ENCODE measurements around the gene TIMM22.
"Not testable (repeated sequence)": the region's sequence is repeated elsewhere in the genome, so short reads cannot be mapped to it uniquely, and the experiment has no call there.

The TIMM22 gene

DNA sequence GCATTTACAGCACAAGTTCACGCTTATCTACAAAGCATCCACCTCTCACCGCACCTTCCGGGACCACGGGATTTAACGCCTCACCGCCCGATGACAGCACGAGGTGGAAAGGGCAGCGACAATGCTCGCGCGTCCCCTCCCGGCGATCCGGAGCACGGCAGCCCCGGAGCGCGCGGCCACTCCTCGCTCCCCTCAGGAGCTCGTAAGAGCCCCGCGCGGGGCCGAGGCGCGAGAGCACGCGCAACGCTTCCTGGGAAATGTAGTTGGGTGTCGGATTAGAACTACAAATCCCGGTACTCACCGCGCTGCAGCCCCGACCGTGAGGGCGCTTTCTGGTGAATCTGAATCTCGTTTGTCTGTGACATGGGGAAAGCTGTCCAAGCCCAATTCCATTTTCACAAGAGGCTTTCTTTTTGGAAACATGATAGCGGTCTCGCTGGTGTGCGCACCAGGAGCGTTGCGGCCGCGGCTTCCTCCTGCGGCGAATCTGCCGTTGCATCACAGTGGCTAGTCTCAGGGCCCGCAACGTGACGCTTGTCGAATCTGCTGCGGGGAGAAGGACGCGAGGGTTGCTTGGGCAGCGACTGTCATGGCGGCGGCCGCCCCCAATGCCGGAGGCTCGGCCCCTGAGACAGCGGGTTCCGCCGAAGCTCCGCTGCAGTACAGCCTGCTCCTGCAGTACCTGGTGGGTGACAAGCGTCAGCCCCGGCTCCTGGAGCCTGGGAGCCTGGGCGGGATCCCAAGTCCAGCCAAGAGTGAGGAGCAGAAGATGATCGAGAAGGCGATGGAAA lies at the start of gene TIMM22:
TSS of gene TIMM22 (plus strand) at position 576 of the 791 bp plus-strand sequence. CDS start at position 590, 14 bp downstream.
- peak; percentile 93 for DNase-seq

DNA sequence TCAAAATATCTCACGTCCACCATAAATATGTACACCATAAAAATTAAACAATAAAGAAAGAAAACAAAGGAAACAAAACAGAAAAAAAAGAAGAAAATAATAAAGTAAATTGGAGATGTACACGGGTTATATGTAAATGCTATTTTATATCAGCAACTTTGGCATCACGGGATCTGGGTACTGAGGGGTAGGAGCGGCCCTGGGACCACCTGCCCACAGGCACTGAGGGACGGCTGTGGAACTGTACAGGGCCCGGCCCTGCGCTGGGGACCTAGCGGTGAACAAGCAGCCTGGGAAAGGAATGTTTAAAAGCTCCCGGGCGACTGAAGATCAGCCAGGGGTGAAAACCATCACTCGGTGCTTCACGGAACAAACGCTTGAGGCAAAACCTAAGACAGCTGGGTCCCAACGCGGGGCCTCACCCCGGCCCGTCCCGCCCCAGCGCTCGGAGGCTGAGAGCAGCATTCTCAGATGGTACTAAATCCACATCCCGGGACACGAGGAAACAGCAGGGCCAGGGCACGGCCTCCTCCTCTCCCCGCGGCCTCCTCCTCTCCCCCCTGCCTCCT lies 48.6 kb upstream of the TIMM22 start:
- DNase-seq = no peak

DNA sequence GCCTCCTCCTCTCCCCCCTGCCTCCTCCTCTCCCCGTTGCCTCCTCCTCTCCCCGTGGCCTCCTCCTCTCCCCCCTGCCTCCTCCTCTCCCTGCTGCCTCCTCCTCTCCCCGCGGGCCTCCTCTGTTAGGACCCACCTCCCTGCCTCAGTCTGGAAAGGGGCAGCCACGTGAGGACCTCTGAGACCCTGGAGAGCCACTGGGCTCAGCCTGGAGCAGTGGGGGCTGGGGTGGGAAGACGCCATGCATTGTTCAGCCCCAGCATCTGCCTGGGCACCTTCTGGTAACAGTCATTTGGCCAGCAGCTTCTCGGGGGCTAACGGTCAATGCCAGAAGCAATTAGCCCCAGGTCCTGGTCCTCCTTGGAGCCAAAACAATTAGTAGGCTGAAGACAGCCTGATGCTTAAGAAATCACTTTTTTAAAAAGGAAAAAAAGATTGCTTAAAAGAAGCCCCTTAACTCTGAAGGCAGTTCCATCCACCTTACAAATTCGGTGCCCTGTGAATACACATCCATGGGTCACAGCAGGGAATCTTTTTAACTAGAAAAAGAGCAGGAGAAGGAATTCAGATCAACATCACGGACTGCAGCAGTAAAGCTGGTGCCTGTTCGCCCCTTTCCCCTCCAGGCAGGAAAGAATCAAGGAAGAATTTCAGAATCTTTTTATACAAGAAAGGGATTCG lies 47.2 kb upstream of the TIMM22 start:
- DNase-seq = no peak

DNA sequence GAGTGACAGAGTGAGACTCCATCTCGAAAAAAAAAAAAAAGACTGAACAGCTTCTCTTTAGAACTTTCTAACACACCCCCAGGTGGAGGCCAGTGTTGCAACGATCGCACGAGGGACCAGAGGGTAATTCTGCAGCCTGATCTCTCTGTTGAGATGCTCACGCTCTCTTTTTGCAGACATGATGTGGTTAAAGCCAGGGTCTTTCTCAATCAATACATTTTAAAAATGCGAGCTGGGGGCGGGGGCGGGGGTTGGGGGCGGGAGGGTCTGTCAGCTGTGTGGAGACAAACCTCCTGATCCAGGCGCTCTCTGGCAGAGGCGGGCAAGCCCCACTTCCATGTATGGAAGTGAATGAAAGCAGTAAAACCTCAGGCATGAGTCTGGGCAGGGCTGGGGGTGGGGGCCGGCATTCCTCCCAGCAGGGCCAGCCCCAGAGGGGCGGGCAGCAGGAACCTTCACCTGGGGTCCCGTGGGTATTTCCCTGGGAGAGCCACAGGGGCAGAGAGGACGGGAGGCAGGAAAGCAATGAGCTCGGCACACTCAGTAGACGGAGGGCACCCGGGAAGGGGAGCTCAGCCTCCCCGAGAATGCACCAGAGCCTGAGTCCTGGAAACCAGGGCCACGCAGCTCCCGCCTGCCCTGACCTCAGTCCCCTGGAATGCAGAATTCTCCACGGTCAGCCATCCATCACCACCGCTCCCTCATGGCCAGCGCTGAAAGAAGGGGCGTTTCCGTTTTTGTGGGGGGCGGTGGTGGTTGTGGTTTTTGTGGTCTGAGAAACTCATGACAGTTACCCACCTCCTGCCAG lies 45.4 kb upstream of the TIMM22 start:
- no peak for DNase-seq

DNA sequence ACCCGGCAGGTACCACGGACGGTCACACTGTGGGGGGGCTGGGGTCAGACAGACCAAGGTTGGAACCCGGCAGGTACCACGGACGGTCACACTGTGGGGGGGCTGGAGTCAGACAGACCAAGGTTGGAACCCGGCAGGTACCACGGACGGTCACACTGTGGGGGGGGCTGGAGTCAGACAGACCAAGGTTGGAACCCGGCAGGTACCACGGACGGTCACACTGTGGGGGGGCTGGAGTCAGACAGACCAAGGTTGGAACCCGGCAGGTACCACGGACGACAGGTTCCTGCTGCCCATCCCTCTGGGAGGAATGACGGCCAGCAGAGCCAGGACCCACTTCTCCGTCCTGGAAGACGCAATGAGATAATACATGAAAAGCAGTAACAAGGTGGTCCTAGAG lies 44.3 kb upstream of the TIMM22 start:
- not testable (repeated sequence) for DNase-seq

DNA sequence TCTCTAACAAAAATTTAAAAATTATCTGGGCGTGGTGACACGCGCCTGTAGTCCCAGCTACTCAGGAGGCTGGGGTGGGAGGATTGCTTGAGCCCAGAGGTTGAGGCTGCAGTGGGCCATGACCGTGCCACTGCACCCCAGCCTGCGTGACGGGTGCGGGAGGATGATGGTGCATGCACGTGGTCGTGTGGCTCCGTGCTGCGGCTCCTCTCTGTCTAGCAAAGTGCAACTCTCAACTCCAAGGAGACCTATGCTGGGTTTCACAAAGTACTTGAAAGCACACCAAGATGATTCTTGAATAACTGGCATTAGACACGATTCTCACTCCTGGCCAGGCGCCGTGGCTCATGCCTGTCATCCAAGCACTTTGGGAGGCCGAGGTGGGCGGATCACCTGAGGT lies 43.2 kb upstream of the TIMM22 start:
- DNase-seq = no peak

DNA sequence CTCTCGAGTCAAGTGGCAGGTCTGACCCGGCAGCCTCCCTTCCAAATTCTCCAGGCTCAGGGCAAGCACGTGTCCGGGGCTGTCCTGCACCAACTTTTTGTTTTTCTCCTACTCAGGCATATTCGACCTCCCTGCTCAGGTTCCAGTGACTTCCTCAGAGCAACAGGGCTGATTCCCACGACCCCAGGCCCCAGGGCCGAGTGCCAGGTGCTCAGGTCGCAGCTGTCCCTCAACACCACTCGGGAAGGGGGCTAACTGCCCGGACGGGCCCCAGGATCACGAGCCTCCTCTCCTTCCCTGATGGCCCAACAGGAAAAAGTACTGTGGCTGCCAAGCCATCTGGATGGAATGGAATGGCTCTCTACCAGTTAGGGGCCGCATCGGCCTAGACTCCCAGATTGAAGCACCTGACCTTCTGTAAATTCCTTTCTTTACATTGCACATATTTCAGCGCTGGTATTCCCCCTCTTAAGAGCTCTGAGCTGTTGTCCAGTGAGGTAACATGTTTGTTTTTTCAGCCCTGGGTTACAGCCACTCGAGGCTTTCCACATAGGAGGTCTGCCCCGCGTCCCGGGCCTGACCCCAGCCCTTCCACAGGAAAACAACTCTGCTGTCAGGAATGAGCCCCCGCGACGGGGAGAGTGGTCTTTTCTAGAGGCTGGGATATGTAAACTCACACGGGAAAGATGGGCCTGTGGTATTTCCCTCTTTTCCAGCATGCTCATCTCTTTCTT lies 42.3 kb upstream of the TIMM22 start:
- DNase-seq = no peak

DNA sequence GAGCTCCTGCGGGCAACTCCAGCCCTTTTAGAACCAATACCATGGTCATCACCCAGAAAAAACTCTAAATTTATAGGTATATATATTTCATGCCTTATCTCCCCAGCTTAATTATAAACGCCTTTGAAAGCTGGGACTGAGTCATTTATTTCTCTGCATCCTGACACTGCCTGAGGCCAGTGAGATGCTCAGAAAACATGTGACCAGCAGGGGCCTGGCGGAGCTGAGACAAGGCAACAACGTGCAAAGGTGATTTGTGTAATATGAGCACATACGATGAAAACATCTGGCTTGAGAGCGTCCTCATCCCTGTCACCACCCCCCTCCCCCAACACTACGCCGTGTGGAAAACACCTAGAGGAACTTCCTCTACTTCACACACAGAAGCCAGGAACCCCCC lies 40.0 kb upstream of the TIMM22 start:
- DNase-seq = no peak

DNA sequence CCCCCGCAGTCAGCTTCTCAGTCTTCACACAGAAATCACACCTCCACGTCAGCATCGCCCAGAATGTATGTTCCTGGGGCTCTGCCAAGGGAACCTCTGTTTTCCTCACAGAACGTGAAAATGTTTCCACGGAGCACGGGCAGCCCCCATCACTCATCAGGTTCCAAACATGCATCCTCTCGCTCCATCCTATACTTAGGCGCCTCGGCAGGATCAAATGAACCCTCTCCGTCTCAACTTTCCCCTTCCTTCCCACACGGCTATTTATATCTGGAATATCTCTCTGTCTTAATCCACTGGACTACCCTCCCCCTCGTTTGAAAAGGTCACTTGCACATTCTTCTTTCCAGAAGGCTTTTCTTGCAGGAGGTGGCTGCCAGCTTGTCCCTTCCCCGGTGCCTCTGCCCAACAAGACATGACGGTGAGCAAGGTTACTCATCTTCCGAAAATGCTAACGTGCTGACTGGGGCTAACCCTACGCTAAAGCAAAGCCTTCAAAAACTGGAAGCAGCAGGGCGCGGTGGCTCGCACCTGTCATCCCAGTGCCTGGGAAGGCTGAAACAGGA lies 39.0 kb upstream of the TIMM22 start:
- DNase-seq = no peak

DNA sequence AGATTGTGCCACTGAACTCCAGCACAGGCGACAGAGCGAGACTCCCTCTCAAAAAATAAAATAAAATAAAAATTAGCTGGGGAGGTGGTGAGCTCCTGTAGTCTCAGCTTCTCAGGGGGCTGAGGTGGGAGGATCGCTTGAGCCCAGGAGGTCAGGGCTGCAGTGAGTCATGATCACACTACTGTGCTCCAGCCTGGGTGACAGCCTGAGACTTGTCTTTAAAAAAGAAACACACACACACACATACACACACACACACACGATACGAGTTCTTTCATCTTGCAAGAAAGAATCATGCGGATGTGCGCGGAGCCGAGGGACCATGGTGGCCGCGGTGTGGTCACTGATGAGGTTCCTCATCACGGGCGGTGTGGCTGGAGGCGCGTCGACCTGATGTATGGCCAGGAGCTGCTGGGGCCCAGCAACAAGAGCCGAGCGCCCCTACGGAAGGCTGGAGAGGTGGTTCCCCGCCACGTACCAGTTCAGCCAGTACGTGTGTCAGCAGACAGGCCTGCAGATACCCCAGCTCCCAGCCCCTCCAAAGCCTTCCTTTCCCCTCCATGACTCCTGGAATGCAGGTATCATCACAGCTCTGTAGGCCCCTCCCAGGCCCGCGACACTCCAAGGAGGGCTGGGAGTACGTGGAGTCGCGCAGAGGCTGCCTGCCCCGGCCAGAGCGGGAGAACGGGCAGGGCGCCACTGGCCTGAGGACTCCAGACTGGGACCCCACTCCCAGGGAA lies 38.0 kb upstream of the TIMM22 start:
- DNase-seq = no peak

DNA sequence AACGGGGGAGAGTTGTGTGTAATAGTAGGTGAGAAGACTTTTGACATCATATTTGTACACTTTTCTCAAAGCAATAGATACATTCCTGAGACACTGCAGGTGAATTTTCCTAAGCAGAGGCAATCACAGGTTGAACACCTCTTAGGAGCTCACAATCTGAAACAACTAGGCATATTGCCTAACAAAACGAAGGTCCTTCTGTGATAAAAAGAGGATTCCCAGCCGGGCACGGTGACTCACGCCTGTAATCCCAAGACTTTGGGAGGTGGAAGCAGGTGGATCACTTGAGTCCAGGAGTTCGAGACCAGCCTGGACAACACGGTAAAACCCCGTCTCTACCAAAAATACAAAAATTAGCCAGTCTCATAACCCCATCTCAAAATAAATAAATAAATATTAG lies 34.8 kb upstream of the TIMM22 start:
- no peak for DNase-seq

DNA sequence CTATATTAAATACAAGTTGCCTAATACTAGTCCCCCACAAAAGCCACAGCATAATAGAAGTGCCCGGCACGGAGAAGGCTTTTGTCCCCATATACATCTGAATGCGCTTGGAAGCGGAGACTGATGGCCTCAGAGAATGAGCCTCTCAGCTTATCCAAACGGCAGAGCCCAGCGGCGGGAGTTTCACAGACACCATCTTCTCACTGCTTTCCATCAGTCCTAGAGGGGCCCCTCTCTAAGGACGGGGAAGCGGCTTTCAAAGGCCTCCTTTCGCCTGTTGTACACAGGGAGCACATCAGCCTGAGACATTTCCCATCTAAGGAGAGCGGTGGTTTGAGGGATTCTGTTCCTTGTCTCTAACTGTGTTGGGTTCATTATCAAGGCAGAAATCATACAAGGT lies 34.3 kb upstream of the TIMM22 start:
- DNase-seq = no peak

DNA sequence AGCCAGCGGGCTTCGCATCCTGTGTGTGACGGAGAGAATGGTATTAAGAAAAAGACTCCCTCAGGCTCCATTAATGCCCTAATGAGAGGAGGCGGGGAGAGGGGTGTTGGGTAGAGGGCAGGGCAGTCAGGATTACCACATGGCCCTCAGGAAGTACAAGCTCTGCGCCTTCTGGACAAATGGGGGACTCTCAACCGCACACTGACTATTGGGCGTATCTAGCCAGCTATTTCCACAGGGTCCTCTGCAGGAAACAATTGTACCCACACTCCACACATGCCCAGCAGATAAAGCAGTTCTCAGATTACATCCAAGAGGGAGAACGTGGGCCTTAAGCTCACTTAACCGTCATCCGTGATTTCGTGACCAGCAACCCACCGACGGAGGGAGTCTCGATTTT lies 32.1 kb upstream of the TIMM22 start:
- DNase-seq = no peak

DNA sequence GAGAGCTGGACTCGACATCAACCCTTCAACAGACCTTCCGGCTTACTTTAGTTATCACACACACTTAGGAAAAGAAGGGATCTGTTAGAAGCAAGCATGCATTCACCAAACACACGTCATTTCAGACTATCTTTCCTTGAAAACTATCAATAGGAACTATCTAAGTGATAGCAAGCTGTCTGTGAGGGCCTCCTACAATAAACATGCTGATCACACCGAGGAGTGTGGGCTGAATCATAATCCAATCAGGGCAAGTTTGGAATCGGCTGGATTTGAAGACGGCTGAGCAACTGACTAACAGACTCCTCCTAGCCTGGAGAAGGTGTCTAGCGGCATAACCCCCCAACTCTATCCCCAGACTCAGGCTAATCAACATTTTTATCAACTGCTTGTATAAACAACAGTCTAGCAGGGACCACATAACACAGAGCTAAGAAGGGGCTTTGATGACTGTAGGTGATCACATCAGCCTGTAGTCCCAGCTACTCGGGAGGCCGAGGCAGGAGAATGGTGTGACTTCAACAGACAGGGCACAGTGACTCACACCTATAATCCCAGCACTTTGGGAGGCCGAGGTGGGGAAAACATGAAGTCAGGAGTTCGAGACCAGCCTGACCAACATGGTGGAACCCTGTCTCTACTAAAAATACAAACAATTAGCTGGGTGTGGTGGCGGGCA lies 31.5 kb upstream of the TIMM22 start:
- DNase-seq = no peak

DNA sequence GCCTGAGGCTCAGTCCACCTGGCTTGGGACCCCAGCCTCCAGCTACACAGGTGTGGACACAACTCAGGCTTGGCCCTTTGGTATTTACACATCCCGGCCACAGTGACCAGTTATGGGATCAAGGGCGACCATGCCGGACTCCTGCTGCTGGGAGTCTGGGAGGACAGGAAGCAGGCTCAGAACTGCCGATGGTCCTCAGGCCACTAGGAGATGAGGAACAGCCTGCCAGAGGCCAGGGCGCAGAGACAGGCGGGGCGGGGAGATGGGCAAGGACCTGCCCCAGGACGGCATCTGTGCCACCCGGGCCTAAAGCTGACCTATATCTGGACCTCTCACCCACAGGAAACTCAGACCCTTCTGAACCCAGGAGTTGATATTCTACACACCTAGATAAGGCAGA lies 29.8 kb upstream of the TIMM22 start:
- DNase-seq = no peak

DNA sequence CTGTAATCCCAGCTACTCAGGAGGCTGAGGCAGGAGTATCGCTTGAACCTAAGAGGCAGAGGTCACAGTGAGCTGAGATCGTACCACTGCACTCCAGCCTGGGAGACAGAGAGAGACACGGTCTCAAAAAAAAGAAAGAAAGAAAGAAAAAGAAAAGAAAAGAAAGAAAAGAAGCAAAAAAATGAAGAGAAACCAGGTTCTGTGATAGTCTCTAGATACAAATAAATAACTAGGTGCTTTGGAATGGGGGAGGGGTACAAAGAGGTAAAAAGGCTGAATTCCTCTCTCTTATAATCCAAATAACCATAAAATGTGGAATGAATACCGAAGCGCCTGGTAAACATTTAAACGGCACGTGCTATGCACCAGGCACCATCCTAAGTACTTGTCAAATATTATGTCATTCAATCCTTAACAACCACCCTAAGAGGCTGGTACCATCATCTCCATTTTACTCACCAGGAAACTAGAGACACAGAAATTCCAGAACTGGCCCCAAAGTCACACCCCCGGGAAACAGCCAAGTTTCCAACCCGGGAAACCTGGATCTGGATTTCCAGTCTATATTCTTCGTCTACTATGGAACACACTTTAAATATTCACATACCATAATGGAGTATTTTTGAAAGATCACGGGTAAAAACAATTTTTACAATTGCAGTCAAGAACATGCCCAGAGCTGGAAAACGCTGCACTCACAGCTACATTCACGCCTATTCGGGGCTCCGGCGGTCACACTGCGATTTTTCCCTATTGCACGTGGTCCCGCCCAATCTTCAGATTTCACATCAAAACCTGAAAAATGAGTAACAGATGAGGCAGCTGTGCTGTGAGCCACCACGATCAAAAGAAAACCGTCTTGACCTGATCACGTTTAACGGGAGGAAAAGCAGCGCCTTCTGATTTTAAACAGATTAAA lies 27.9 kb upstream of the TIMM22 start:
- DNase-seq = no peak

DNA sequence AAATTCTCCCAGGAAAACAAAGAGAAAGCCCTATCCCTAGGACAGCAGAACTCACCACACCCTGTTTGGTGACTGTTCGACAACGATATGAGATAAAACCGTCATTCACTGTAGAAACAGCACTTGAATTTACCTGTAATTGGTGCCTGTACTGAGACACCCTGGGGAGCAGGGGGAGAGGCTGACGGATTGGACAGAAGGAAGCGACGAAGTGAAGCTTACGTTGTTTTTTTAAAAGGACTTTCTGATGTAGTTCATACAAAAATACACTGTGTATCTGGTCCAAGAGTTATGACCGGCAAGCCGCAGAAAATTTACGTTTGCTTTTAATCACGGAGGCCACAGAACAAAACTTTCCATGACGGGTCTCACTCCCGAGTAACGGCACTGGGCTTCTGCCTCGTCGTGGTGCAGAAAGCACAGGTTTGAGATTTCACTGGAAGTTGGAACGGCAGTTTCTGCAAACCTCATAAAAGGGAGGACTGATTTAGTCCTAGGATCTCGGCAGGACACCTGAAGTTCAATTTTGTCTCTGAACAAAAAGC lies 27.0 kb upstream of the TIMM22 start:
- no peak for DNase-seq

DNA sequence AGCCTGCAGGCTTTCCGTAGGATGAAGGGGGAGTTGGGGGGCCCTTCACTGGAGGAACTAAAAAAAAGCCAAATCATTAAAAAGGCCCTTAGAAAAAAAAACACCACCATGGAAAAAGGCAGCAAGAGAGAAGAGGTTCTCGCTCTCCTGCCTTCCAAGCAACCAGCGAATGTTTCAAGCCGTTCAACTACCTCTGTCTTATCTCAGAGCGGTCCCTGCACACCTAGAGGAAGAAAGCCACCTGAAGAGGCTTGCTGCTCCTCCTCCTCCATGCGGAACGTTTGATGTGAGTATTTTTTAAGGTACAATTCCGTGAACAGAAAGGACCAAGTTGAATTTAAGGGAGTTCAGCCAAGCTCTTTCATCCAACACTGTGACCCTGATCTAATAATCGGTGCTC lies 26.6 kb upstream of the TIMM22 start:
- no peak for DNase-seq

DNA sequence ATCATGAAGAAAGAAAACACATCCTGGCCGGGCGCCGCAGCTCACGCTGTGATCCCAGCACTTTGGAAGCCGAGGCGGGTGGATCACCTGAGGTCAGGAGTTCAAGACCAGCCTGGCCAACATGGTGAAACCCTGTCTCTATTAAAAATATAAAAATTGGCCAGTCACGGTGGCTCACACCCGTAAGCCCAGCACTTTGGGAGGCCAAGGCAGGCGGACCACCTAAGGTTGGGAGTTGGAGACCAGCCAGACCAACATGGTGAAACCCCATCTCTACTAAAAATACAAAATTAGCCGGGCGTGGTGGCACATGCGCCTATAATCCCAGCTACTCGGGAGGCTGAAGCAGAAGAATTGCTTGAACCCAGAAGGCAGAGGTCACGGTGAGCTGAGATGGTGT lies 25.1 kb upstream of the TIMM22 start:
- DNase-seq = not testable (repeated sequence)

DNA sequence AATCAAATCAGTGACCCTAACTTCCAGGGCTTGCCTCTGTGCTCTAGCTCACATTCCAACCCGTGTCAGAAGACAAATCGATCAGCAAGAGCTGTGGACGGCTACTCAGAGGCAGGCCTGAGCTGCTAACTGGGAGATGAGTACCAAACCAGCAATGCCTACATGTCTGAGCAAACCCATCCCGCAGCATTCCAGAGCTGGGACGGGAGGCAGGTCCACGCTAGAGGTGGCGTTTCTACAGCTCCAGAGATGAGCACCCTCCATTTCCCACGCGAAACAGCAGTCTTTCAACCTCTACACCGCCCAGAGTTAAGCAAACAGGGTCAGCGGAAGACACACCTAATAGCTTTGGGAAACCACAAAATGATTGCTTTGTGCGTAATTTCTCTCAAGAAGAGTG lies 23.9 kb upstream of the TIMM22 start:
- DNase-seq = no peak
